GM23338 (cell line): Measurements from ENCODE around the gene DDX24. TPM values are rescaled to one million over a fixed set of nuclear protein-coding genes. Genes with fewer than 3 reads are reported as not detected.

Experiments
- ATAC-seq: fragments of 200-7000 bp; cut with Tn5 transposase; 3 replicates; pipeline ENCODE4 v1.9.1; 2020
- DNase-seq: peaks from one replicate; pipeline ENCODE4 v3.0.0-alpha.2; 2015; ENCODE audit warnings: low spot score
- H2AFZ ChIP-seq: fragments of 200-600 bp; sonication (generic); 2 replicates; pipeline ENCODE4 v1.8.0; 2016; ENCODE audit warnings: antibody characterized with exemption, mild to moderate bottlenecking, moderate library complexity
- H3F3A ChIP-seq: fragments of 200-600 bp; sonication (generic); replicated peaks from 2 replicates; pipeline ENCODE4 v1.8.0; 2017; ENCODE audit warnings: antibody characterized with exemption, mixed run types, low read depth
- H3K27ac ChIP-seq: fragments of 200-600 bp; sonication (generic); 2 replicates; pipeline ENCODE4 v1.6.1; 2016; ENCODE audit warnings: low read depth
- H3K27me3 ChIP-seq: fragments of 200-600 bp; sonication (generic); 2 replicates; pipeline ENCODE4 v1.8.0; 2016; ENCODE audit warnings: mild to moderate bottlenecking, mixed run types, moderate library complexity; ENCODE audit not compliant: insufficient read depth
- H3K36me3 ChIP-seq: fragments of 200-600 bp; sonication (generic); 2 replicates; pipeline ENCODE4 v1.8.0; 2016; ENCODE audit warnings: mild to moderate bottlenecking; ENCODE audit not compliant: insufficient read depth
- H3K4me1 ChIP-seq: fragments of 200-600 bp; sonication (generic); 2 replicates; pipeline ENCODE4 v1.8.0; 2016; ENCODE audit warnings: mild to moderate bottlenecking, moderate library complexity; ENCODE audit not compliant: insufficient read depth
- H3K4me2 ChIP-seq: fragments of 200-600 bp; sonication (generic); 2 replicates; pipeline ENCODE4 v1.7.1; 2017; ENCODE audit warnings: mixed run types
- H3K4me3 ChIP-seq: fragments of 200-600 bp; sonication (generic); 2 replicates; pipeline ENCODE4 v1.6.1; 2016; ENCODE audit warnings: mixed run types
- H3K79me2 ChIP-seq: fragments of 200-600 bp; sonication (generic); replicated peaks from 2 replicates; pipeline ENCODE4 v1.8.0; 2017; ENCODE audit warnings: mild to moderate bottlenecking; ENCODE audit not compliant: insufficient read depth
- H3K9me2 ChIP-seq: fragments of 200-600 bp; sonication (generic); 2 replicates; pipeline ENCODE4 v1.8.0; 2017; ENCODE audit not compliant: insufficient read depth
- H4K20me1 ChIP-seq: fragments of 200-600 bp; sonication (generic); replicated peaks from 2 replicates; pipeline ENCODE4 v1.8.0; 2017; ENCODE audit warnings: mild to moderate bottlenecking; ENCODE audit not compliant: insufficient read depth
- H3K27ac Mint-ChIP-seq: 2 replicates; pipeline ENCODE4 v1.8.0; 2020; ENCODE audit warnings: inconsistent platforms, mild to moderate bottlenecking, moderate library complexity, mixed read lengths
- H3K27me3 Mint-ChIP-seq: 3 replicates; pipeline ENCODE4 v1.8.0; 2022; ENCODE audit warnings: low read depth, mild to moderate bottlenecking, moderate library complexity, mixed read lengths, inconsistent platforms; ENCODE audit not compliant: insufficient read depth, poor library complexity
- H3K36me3 Mint-ChIP-seq: 3 replicates; pipeline ENCODE4 v1.8.0; 2021; ENCODE audit warnings: low read depth, mild to moderate bottlenecking, inconsistent platforms, moderate library complexity, mixed read lengths
- H3K4me1 Mint-ChIP-seq: 3 replicates; pipeline ENCODE4 v1.8.0; 2020; ENCODE audit warnings: mild to moderate bottlenecking, inconsistent platforms, mixed read lengths
- H3K4me3 Mint-ChIP-seq: 3 replicates; pipeline ENCODE4 v1.8.0; 2021; ENCODE audit warnings: moderate library complexity, mild to moderate bottlenecking, inconsistent platforms, mixed read lengths
- H3K9me3 Mint-ChIP-seq: 3 replicates; pipeline ENCODE4 v1.8.0; 2020; ENCODE audit warnings: moderate library complexity, mild to moderate bottlenecking, inconsistent platforms, mixed read lengths
- CREB1 ChIP-seq: fragments of 250-450 bp; sonication (Bioruptor Pico); IDR thresholded peaks from 2 replicates; pipeline ENCODE4 v1.5.0; 2020; ENCODE audit warnings: low read depth, mild to moderate bottlenecking, moderate library complexity
- CTCF ChIP-seq, 2 experiments: fragments of 200-600 bp in 1 of 2; sonication (generic) in 1 of 2; conservative IDR thresholded peaks; 2 replicates each; pipeline versions ENCODE4 v1.5.1 to v1.6.1; 2016 to 2017; ENCODE audit warnings: antibody characterized with exemption in 2 of 2, low read depth in 2 of 2, mild to moderate bottlenecking in 2 of 2, moderate library complexity in 1 of 2
- ETS1 ChIP-seq: IDR thresholded peaks from 2 replicates; pipeline ENCODE4 v1.6.1; 2016; ENCODE audit warnings: antibody characterized with exemption
- EZH2 ChIP-seq: fragments of 200-600 bp; sonication (generic); IDR thresholded peaks from one replicate; pipeline ENCODE4 v1.8.0; 2017; ENCODE audit warnings: antibody characterized with exemption, mild to moderate bottlenecking, low read depth; ENCODE audit not compliant: unreplicated experiment
- EZH2phosphoT487 ChIP-seq: fragments of 200-600 bp; sonication (generic); IDR thresholded peaks from one replicate; pipeline ENCODE4 v1.8.1; 2018; ENCODE audit warnings: antibody characterized with exemption; ENCODE audit not compliant: unreplicated experiment
- JUNB ChIP-seq: IDR thresholded peaks from one replicate; pipeline ENCODE4 v1.6.1; 2016; ENCODE audit warnings: antibody characterized with exemption; ENCODE audit not compliant: unreplicated experiment
- NANOG ChIP-seq: IDR thresholded peaks from 2 replicates; pipeline ENCODE4 v1.6.1; 2016; ENCODE audit warnings: antibody characterized with exemption, borderline replicate concordance
- POLR2AphosphoS5 ChIP-seq: IDR thresholded peaks from 2 replicates; pipeline ENCODE4 v1.6.1; 2016; ENCODE audit warnings: antibody characterized with exemption, low read depth
- REST ChIP-seq: IDR thresholded peaks from one replicate; pipeline ENCODE4 v1.6.1; 2018; ENCODE audit warnings: antibody characterized with exemption; ENCODE audit not compliant: unreplicated experiment
- STAT1 ChIP-seq: IDR thresholded peaks from one replicate; pipeline ENCODE4 v1.6.1; 2016; ENCODE audit warnings: antibody characterized with exemption; ENCODE audit not compliant: unreplicated experiment
- ZNF114 ChIP-seq: fragments of 250-450 bp; sonication (Bioruptor Pico); IDR thresholded peaks from 2 replicates; pipeline ENCODE4 v1.5.0; 2020; ENCODE audit warnings: mild to moderate bottlenecking, moderate library complexity
- ZNF331 ChIP-seq: fragments of 250-450 bp; sonication (Bioruptor Pico); IDR thresholded peaks from 2 replicates; pipeline ENCODE4 v1.5.0; 2020; ENCODE audit warnings: low read depth, mild to moderate bottlenecking, moderate library complexity
- polyA plus RNA-seq: library from polyadenylated mRNA; unstranded; fragments of >200 nt; fragmentation: Nextera tagmentation; extraction: Ambion mirVana; gene quantifications from 2 replicates; pipeline ENCODE4 v1.2.1, GENCODE V29; 2016
- total RNA-seq: library from RNA; depleted of rRNA; stranded (reverse); fragments of >200 nt; shearing (Covaris generic); gene quantifications from 2 replicates; pipeline ENCODE4 v1.2.3, GENCODE V29; 2014
- TF ChIP-seq, protein P1 (sequence below): fragments of 250-450 bp; sonication (Bioruptor Pico); IDR thresholded peaks from 2 replicates; pipeline ENCODE4 v1.5.0; 2020; ENCODE audit warnings: mild to moderate bottlenecking, moderate library complexity

DDX24 gene
- total and polyA plus RNA-seq, 2 experiments from 2014 or later: 150 to 265 TPM

DNA sequence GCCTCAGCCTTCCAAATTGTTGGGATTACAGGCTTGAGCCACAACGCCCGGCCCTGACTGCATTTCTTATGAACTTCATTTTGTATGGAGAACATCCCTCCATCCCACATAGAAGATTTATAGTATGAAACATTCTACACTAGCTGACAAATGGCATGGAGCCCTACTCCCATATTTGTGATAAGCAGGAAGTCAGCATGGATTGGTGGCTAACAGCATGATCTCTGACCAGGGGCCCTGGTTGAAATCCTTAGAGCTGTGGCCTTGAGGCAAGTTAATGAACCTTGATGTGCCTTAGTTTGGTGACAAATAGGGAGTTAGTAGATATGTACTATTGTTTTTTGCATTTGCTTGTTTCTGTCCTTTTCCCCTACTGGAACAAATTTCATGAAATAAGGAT lies 12.4 kb upstream of the DDX24 start:
- no peak overlapping the region for H2AFZ ChIP-seq
- H3K9me3 Mint-ChIP-seq: no peaks in the 10 kb centered on the region
- H3K36me3 ChIP-seq: no peaks in the 10 kb centered on the region
- DNase-seq: no peak
- no peaks in the 10 kb centered on the region for H4K20me1 ChIP-seq
- no peaks in the 10 kb centered on the region for H3K36me3 Mint-ChIP-seq
- H3K79me2 ChIP-seq: no peaks in the 10 kb centered on the region
- H3K27me3 Mint-ChIP-seq: no peaks in the 10 kb centered on the region
- no peak overlapping the region for H3K4me2 ChIP-seq
- H3K9me2 ChIP-seq: no peaks in the 10 kb centered on the region
- no peak overlapping the region for H3K27ac ChIP-seq
- H3K4me3 ChIP-seq: no peak overlapping the region
- no peak overlapping the region for H3K27ac Mint-ChIP-seq
- H3F3A ChIP-seq: no peaks in the 10 kb centered on the region
- no peaks in the 10 kb centered on the region for H3K4me1 Mint-ChIP-seq
- H3K27me3 ChIP-seq: no peaks in the 10 kb centered on the region
- no peak for ATAC-seq
- no peak overlapping the region for H3K4me3 Mint-ChIP-seq
- TF ChIP-seq JUNB (no peak), EZH2 (no peak), ZNF114 (CRISPR knock-in tag) (no peak), NANOG (no peak), POLR2AphosphoS5 (no peak), REST (no peak), ETS1 (no peak), ZNF331 (CRISPR knock-in tag) (no peak), STAT1 (no peak), CREB1 (no peak), EZH2phosphoT487 (no peak), CTCF (conservative IDR thresholded peaks at IDR 0.05; ENCODE audit: low read depth in 2 of 2) (no peak)
- TF ChIP-seq, protein P1, sequence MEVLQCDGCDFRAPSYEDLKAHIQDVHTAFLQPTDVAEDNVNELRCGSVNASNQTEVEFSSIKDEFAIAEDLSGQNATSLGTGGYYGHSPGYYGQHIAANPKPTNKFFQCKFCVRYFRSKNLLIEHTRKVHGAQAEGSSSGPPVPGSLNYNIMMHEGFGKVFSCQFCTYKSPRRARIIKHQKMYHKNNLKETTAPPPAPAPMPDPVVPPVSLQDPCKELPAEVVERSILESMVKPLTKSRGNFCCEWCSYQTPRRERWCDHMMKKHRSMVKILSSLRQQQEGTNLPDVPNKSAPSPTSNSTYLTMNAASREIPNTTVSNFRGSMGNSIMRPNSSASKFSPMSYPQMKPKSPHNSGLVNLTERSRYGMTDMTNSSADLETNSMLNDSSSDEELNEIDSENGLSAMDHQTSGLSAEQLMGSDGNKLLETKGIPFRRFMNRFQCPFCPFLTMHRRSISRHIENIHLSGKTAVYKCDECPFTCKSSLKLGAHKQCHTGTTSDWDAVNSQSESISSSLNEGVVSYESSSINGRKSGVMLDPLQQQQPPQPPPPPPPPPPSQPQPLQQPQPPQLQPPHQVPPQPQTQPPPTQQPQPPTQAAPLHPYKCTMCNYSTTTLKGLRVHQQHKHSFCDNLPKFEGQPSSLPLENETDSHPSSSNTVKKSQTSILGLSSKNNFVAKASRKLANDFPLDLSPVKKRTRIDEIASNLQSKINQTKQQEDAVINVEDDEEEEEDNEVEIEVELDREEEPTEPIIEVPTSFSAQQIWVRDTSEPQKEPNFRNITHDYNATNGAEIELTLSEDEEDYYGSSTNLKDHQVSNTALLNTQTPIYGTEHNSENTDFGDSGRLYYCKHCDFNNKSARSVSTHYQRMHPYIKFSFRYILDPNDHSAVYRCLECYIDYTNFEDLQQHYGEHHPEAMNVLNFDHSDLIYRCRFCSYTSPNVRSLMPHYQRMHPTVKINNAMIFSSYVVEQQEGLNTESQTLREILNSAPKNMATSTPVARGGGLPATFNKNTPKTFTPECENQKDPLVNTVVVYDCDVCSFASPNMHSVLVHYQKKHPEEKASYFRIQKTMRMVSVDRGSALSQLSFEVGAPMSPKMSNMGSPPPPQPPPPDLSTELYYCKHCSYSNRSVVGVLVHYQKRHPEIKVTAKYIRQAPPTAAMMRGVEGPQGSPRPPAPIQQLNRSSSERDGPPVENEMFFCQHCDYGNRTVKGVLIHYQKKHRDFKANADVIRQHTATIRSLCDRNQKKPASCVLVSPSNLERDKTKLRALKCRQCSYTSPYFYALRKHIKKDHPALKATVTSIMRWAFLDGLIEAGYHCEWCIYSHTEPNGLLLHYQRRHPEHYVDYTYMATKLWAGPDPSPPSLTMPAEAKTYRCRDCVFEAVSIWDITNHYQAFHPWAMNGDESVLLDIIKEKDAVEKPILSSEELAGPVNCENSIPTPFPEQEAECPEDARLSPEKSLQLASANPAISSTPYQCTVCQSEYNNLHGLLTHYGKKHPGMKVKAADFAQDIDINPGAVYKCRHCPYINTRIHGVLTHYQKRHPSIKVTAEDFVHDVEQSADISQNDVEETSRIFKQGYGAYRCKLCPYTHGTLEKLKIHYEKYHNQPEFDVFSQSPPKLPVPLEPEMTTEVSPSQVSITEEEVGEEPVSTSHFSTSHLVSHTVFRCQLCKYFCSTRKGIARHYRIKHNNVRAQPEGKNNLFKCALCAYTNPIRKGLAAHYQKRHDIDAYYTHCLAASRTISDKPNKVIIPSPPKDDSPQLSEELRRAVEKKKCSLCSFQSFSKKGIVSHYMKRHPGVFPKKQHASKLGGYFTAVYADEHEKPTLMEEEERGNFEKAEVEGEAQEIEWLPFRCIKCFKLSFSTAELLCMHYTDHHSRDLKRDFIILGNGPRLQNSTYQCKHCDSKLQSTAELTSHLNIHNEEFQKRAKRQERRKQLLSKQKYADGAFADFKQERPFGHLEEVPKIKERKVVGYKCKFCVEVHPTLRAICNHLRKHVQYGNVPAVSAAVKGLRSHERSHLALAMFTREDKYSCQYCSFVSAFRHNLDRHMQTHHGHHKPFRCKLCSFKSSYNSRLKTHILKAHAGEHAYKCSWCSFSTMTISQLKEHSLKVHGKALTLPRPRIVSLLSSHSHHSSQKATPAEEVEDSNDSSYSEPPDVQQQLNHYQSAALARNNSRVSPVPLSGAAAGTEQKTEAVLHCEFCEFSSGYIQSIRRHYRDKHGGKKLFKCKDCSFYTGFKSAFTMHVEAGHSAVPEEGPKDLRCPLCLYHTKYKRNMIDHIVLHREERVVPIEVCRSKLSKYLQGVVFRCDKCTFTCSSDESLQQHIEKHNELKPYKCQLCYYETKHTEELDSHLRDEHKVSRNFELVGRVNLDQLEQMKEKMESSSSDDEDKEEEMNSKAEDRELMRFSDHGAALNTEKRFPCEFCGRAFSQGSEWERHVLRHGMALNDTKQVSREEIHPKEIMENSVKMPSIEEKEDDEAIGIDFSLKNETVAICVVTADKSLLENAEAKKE: no peak
- H3K4me1 ChIP-seq: no peaks in the 10 kb centered on the region
